Esophagus squamous epithelium (tissue), 4 donors: Measurements from ENCODE around the gene GATA5.

Source experiments
- POLR2A ChIP-seq, 4 donors: fragments of 450-650 bp; IDR thresholded peaks; one replicate each; pipeline ENCODE4 v1.6.1; 2017; ENCODE audit warnings: antibody characterized with exemption in 4 of 4, mild to moderate bottlenecking in 4 of 4, moderate library complexity in 3 of 4
- TF ChIP-seq, protein P1 (sequence below), 6 experiments: fragments of 450-650 bp in 4 of 6; fragments of 200-600 bp in 2 of 6; sonication (generic) in 2 of 6; IDR thresholded peaks; one replicate each; pipeline ENCODE4 v1.5.1; 2016 to 2019; ENCODE audit warnings: antibody characterized with exemption in 6 of 6, mild to moderate bottlenecking in 4 of 6, moderate library complexity in 4 of 6

DNA sequence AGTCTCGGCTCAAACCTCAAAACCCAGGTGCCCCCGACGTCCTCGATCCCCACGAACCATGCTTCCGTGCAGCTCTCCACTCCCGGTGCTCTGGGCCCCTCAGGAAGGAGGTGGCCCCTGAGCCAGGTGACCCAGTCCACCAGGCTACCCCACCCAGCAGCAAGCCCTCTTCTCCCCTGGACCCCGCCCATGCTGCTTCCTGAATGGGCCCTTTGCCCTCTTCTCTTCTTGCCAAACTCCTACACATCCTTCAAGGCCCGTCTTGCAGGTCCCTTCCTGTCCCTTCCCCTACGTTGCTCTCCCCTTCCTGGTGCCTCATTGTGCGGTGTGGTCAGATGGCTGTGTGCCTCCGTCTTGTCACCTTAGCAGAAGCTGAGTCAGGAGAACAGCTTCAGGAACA lies 3.4 kb upstream of the GATA5 start:
- TF ChIP-seq, protein P1, sequence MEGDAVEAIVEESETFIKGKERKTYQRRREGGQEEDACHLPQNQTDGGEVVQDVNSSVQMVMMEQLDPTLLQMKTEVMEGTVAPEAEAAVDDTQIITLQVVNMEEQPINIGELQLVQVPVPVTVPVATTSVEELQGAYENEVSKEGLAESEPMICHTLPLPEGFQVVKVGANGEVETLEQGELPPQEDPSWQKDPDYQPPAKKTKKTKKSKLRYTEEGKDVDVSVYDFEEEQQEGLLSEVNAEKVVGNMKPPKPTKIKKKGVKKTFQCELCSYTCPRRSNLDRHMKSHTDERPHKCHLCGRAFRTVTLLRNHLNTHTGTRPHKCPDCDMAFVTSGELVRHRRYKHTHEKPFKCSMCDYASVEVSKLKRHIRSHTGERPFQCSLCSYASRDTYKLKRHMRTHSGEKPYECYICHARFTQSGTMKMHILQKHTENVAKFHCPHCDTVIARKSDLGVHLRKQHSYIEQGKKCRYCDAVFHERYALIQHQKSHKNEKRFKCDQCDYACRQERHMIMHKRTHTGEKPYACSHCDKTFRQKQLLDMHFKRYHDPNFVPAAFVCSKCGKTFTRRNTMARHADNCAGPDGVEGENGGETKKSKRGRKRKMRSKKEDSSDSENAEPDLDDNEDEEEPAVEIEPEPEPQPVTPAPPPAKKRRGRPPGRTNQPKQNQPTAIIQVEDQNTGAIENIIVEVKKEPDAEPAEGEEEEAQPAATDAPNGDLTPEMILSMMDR (IDR thresholded peaks at IDR 0.05) = no peak
- TF ChIP-seq POLR2A (IDR thresholded peaks at IDR 0.05) = no peak
